Smooth muscle cell (in vitro differentiated cells): ENCODE results near the gene OLFM2. TPM values are rescaled to one million over a fixed set of nuclear protein-coding genes. Genes with fewer than 3 reads are reported as not detected.

Experiments
- DNase-seq: peaks from one replicate; lab custom pipeline; 2025; ENCODE audit not compliant: unreplicated experiment; lab: John Stamatoyannopoulos, UW
- H2AFZ ChIP-seq: fragments of 200-600 bp; sonication (generic); 2 replicates; pipeline ENCODE4 v1.6.0; 2016; ENCODE audit warnings: antibody characterized with exemption, low read depth, mild to moderate bottlenecking
- H3F3A ChIP-seq: fragments of 200-600 bp; sonication (generic); 2 replicates; pipeline ENCODE4 v1.6.0; 2017; ENCODE audit warnings: antibody characterized with exemption, low read depth
- H3K27ac ChIP-seq: fragments of 200-600 bp; sonication (generic); 2 replicates; pipeline ENCODE4 v1.5.1; 2016; ENCODE audit warnings: low read depth, mild to moderate bottlenecking
- H3K27me3 ChIP-seq: fragments of 200-600 bp; sonication (generic); 2 replicates; pipeline ENCODE4 v1.6.1; 2016; ENCODE audit warnings: low read depth, mild to moderate bottlenecking
- H3K36me3 ChIP-seq: fragments of 200-600 bp; sonication (generic); 2 replicates; pipeline ENCODE4 v1.5.1; 2016; ENCODE audit warnings: low read depth
- H3K4me1 ChIP-seq: fragments of 200-600 bp; sonication (generic); 2 replicates; pipeline ENCODE4 v1.5.1; 2016; ENCODE audit warnings: low read depth
- H3K4me2 ChIP-seq: fragments of 200-600 bp; sonication (generic); 2 replicates; pipeline ENCODE4 v1.6.0; 2016; ENCODE audit warnings: mild to moderate bottlenecking
- H3K4me3 ChIP-seq: fragments of 200-600 bp; sonication (generic); 2 replicates; pipeline ENCODE4 v1.5.1; 2016; ENCODE audit warnings: mild to moderate bottlenecking
- H3K79me2 ChIP-seq: fragments of 200-600 bp; sonication (generic); 2 replicates; pipeline ENCODE4 v1.6.0; 2016; ENCODE audit warnings: low read depth, mild to moderate bottlenecking
- H3K9ac ChIP-seq: fragments of 200-600 bp; sonication (generic); 2 replicates; pipeline ENCODE4 v1.6.0; 2016; ENCODE audit warnings: low read depth
- H3K9me3 ChIP-seq: fragments of 200-600 bp; sonication (generic); replicated peaks from 2 replicates; pipeline ENCODE4 v1.5.1; 2016; ENCODE audit warnings: low read depth
- H4K20me1 ChIP-seq: fragments of 200-600 bp; sonication (generic); 2 replicates; pipeline ENCODE4 v1.6.0; 2016; ENCODE audit warnings: low read depth
- WGBS: methylation state at CpG from one replicate; pipeline ENCODE4 v1.1.7; 2016; ENCODE audit warnings: low lambda C conversion rate; 5-methylcytosine and 5-hydroxymethylcytosine counted together
- polyA plus RNA-seq: library from polyadenylated mRNA; unstranded; fragments of >200 nt; fragmentation: Nextera tagmentation; extraction: Ambion mirVana; gene quantifications from 2 replicates; pipeline ENCODE4 v1.2.1, GENCODE V29; 2016
- total RNA-seq: library from RNA; depleted of rRNA; stranded (reverse); fragments of >200 nt; gene quantifications from 2 replicates; pipeline ENCODE4 v1.2.3, GENCODE V29; 2014
- TF ChIP-seq, protein P1 (sequence below): fragments of 200-600 bp; sonication (generic); IDR thresholded peaks from 2 replicates; pipeline ENCODE4 v1.5.1; 2017; ENCODE audit warnings: borderline replicate concordance, mild to moderate bottlenecking, antibody characterized with exemption; ENCODE audit not compliant: insufficient read depth, poor library complexity, severe bottlenecking

OLFM2 gene
- total RNA-seq = 63.1 and 72.2 TPM in 2 replicates
- 111 and 119 TPM in 2 replicates for polyA plus RNA-seq

DNA sequence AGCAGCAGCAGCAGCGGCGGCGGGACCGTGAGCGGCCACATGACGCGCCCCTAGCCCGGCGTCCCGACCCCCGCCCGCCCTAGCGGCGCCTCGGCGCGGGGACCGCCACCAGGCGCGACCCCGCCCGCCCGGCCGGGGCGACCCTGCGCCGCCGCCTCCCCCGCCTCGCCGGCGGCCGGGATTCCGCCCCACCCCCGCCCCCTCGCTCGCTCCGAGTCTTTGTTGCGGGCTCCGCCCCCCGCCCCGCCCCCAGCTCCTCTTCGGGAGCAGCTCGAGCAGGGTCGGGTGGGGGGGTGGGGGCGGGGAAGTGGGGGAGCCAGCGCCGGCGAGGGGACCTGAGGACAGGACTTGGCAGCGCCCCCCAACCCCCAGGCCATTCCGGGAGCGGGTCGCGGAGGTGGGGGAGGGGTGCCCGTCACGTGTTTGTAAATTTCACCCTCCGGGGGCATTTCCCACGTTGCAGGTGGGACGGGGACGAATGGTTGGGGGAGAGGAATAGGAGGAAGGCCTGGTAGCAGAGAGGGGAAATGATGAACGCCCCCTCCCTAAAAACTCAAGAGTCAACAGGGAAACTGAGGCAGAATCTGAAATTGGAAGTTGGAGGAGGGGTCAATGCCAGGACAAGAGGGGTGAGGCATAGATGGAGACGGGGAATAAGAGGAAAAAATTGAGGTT, at the start of gene OLFM2:
Gene OLFM2, minus strand, starts transcription at position 190 of the 675 bp plus-strand sequence. Its CDS starts 149 bp downstream, at position 41.
- peak within 1 kb of the TSS; percentile 60 for H3K4me3 ChIP-seq
- no peak for DNase-seq
- no peaks in the 10 kb centered on the region for H4K20me1 ChIP-seq
- H3K27ac ChIP-seq = no peak within 1 kb of the TSS
- TF ChIP-seq, protein P1, sequence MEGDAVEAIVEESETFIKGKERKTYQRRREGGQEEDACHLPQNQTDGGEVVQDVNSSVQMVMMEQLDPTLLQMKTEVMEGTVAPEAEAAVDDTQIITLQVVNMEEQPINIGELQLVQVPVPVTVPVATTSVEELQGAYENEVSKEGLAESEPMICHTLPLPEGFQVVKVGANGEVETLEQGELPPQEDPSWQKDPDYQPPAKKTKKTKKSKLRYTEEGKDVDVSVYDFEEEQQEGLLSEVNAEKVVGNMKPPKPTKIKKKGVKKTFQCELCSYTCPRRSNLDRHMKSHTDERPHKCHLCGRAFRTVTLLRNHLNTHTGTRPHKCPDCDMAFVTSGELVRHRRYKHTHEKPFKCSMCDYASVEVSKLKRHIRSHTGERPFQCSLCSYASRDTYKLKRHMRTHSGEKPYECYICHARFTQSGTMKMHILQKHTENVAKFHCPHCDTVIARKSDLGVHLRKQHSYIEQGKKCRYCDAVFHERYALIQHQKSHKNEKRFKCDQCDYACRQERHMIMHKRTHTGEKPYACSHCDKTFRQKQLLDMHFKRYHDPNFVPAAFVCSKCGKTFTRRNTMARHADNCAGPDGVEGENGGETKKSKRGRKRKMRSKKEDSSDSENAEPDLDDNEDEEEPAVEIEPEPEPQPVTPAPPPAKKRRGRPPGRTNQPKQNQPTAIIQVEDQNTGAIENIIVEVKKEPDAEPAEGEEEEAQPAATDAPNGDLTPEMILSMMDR = no peak
- H3K9ac ChIP-seq = no peak within 1 kb of the TSS
- H3K36me3 ChIP-seq = no peaks in the 10 kb centered on the region
- H3K79me2 ChIP-seq = no peaks in the 10 kb centered on the region
- no peaks in the 10 kb centered on the region for H3F3A ChIP-seq
- no peaks in the 10 kb centered on the region for H3K9me3 ChIP-seq
- peaks cover 4% of the 10 kb centered on the region for H3K4me1 ChIP-seq
- no peak within 1 kb of the TSS for H2AFZ ChIP-seq
- WGBS = 3% methylated on average over 13 of the region's 62 CpGs
- peak within 1 kb of the TSS; percentile 90 for H3K4me2 ChIP-seq
- no peaks in the 10 kb centered on the region for H3K27me3 ChIP-seq

DNA sequence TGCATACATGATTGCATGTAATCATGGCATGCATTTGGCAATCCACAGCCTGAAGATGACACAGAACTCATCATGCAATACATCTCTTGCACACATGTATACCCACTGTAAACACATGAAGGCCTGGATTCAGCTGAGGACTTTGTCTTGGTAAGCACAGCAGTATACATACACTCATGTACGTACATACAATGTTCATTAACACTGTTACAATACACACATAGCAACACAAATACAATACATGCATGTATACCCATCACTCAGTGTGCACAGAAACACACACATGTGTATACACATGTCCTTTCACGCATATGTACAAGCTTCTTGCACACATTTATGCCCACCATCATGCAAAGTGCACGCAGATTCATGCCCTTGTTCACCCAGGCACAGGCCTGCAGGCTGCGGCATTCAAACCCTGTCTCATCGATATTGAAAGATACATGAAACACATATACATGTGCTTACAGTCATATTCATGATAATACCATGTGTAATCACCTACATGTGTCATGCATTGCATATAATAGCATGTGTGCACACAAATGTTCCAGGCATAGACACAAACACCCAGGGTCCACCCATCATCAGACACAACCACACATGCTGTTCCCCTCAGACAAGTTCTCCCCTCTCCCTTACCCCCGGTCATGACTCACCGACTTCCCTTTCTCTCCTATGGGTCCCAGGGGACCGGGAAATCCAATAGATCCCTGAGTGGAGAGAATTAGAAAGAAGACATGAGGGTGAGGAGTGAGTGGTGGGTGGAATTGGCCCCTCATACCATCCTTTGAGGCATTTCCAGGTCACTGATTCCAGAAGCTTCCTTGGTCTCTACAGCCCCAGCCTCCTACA, 45.3 kb upstream of the OLFM2 start:
- TF ChIP-seq, protein P1 = no peak
- no peak overlapping the region for H3K9ac ChIP-seq
- H3K4me1 ChIP-seq = peaks cover 3% of the 10 kb centered on the region
- DNase-seq = no peak
- H3K4me3 ChIP-seq = no peak overlapping the region
- no peaks in the 10 kb centered on the region for H3K27me3 ChIP-seq
- H4K20me1 ChIP-seq = no peaks in the 10 kb centered on the region
- H3K27ac ChIP-seq = no peak overlapping the region
- no peaks in the 10 kb centered on the region for H3K36me3 ChIP-seq
- no peaks in the 10 kb centered on the region for H3F3A ChIP-seq
- H3K4me2 ChIP-seq = no peak overlapping the region
- no peaks in the 10 kb centered on the region for H3K9me3 ChIP-seq
- no peak overlapping the region for H2AFZ ChIP-seq
- H3K79me2 ChIP-seq = no peaks in the 10 kb centered on the region
- 91% methylated on average over 8 of the region's 8 CpGs for WGBS

DNA sequence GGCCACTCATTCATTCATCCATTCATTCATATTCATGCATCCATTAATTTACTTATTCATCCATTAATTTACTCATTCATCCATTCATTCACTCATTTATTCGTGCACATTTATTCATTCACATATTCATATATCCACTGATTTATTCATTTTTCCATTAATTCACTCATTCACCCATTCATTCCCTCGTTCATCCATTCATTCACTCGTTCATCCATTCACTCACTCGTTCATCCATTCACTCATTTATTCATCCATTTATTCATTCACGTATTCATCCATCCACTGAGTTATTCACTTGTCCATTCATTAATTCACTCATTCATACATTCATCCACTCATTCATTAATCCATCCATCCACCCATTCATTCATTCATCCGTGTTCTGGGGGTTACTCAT, 35.8 kb upstream of the OLFM2 start:
- Histone ChIP-seq H3K4me3 (no peak overlapping the region), H3K9me3 (no peaks in the 10 kb centered on the region), H3F3A (no peaks in the 10 kb centered on the region), H3K79me2 (no peaks in the 10 kb centered on the region), H3K27me3 (peaks cover 19% of the 10 kb centered on the region), H3K36me3 (no peaks in the 10 kb centered on the region), H3K4me1 (no peaks in the 10 kb centered on the region), H2AFZ (no peak overlapping the region), H4K20me1 (no peaks in the 10 kb centered on the region), H3K9ac (no peak overlapping the region), H3K27ac (no peak overlapping the region), H3K4me2 (no peak overlapping the region)
- TF ChIP-seq, protein P1 = no peak
- WGBS = 84% methylated on average over 6 of the region's 6 CpGs
- DNase-seq = no peak
